ENCODE measurements around the gene CRACR2B. TPM values are rescaled to one million over a fixed set of nuclear protein-coding genes. Genes with fewer than 3 reads are reported as not detected.
A peak's percentile ranks its signal among the peaks of the same experiment; 100 is the strongest.

CRACR2B gene
- total and polyA plus RNA-seq, 10 of the 15 experiments (the other 5 are each of a cell fraction or from before 2014, with no cell fraction given) = 0.10 to 33.7 (median 12.7) TPM

DNA sequence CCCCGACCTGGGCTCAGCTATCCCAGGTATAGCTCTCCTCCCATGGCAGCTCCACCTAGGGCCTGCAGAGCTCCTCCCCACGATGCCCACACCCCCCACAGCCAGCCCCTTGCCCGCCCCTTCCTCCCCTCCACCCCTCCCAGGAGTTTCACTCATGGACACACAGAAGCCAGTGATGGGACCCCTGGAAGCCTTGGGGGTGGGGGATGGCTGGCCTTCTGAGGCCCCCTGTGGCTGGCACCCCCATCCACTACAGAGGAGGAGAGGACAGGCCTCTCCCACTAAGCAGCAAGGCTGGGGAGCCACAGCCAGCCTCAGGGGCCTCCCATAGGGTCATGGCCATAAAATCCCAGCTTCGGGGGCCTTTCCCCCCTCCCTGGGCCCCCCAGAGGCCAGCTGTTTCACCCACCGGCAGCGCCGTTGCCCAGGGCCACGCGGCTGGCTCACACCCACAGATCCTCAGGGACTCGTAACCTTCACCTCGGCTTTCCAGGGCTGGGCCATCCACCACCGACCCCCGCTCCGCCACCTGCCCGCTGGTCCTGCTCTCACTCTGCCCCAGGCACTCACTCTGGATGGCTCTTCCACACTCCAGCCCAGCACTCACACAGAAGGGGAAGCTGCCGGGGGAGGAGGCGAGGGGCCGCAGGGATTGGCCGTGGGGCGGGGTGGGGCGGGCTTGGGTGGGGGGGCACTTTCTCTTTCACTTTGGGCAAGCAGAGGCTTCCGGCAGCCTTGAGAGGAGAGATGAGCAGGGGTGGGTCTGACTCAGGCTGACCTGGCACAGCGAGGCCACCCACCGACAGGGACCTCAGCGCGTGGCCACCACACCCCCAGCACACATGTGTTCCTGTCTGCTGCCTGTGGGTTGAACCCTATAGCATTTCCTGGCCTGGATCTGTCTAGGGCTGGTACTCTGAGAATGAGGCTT, 31.8 kb upstream of the CRACR2B start (continued):
- TF ChIP-seq HDGF (IDR thresholded peaks at IDR 0.05) = no peak
- TF ChIP-seq IKZF1 (conservative IDR thresholded peaks at IDR 0.05) = peak; percentile 52
- peak; percentile 77 for TF ChIP-seq POLR2A (IDR thresholded peaks at IDR 0.05; ENCODE audit: low read depth, low read length)
- TF ChIP-seq ZNF274 (IDR thresholded peaks at IDR 0.05; ENCODE audit: insufficient read depth, insufficient read length) = no peak
- TF ChIP-seq, protein P1, sequence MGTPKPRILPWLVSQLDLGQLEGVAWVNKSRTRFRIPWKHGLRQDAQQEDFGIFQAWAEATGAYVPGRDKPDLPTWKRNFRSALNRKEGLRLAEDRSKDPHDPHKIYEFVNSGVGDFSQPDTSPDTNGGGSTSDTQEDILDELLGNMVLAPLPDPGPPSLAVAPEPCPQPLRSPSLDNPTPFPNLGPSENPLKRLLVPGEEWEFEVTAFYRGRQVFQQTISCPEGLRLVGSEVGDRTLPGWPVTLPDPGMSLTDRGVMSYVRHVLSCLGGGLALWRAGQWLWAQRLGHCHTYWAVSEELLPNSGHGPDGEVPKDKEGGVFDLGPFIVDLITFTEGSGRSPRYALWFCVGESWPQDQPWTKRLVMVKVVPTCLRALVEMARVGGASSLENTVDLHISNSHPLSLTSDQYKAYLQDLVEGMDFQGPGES (IDR thresholded peaks at IDR 0.05) = no peak
- TF ChIP-seq, protein P2, sequence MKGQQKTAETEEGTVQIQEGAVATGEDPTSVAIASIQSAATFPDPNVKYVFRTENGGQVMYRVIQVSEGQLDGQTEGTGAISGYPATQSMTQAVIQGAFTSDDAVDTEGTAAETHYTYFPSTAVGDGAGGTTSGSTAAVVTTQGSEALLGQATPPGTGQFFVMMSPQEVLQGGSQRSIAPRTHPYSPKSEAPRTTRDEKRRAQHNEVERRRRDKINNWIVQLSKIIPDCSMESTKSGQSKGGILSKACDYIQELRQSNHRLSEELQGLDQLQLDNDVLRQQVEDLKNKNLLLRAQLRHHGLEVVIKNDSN (IDR thresholded peaks at IDR 0.05; ENCODE audit: borderline replicate concordance, extremely low read length, insufficient read depth, low read depth, low read length) = no peak

DNA sequence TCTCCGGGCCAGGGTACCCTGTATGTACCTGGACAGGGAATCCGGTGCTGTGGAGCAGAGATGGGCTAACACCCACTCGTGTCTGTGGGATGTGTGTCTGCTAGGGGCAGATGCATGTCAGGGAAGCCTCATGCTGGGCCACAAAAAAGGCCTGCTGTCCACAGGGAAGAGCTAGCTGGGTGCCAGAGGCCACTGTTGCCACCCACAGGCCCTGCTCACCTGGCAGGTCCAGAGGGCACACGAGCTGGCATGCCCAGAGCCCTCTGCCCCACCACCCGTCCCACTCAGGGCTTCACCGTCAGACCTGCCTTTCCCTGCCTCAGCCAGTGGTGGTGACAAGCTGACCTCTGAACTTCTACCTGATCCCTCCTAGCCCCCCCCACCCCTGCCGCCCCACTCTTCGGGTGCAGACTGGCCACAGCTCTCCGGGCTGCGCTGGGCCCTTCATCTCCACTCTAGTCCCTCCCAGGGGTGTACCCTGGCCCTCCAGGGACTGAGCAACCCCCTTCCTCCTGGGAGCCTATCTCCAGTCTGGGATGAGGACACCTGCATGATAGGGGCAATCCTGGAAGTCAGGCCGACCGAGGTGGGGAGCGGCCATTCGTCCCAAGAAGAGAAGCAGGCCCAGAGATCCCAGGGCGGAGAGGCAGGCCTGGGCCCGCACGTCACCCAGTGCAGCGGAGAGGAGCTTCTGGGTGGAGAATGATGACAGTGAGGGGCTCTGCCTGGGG, 31.0 kb upstream of the CRACR2B start:
- ATAC-seq (no peak), DNase-seq (ENCODE audit: low read depth, low spot score) (no peak), FAIRE-seq (peak; percentile 52)
- Histone ChIP-seq H2AFZ (ENCODE audit: control insufficient read depth, low read depth, low read length) (peak overlapping the region; percentile 92; the same call in 1 of the 2 replicates), H3K9me3 (replicated peaks; ENCODE audit: control insufficient read depth, insufficient read depth, low read length) (no peaks in the 10 kb centered on the region), H3K27ac (ENCODE audit: control insufficient read depth, insufficient read depth) (peak overlapping the region; percentile 67), H3K4me3 (peak overlapping the region; percentile 97), H3K79me2 (ENCODE audit: control insufficient read depth, insufficient read depth, low read length) (peaks cover 30% of the 10 kb centered on the region), H3K9ac (ENCODE audit: control insufficient read depth, insufficient read depth, low read length) (peak overlapping the region; percentile 79), H3K27me3 (replicated peaks in 1 of 2; ENCODE audit: control insufficient read depth in 2 of 2, insufficient read depth in 2 of 2, low read length in 1 of 2) (no peaks in the 10 kb centered on the region), H3K36me3 (ENCODE audit: control insufficient read depth in 2 of 2, insufficient read depth in 2 of 2, low read length in 1 of 2) (peaks cover 0 to 12% of the 10 kb centered on the region in 2 experiments; a peak in 2 of 4 replicates), H4K20me1 (ENCODE audit: control insufficient read depth, insufficient read depth) (no peaks in the 10 kb centered on the region), H3K4me1 (ENCODE audit: control insufficient read depth, insufficient read depth, low read length) (peaks cover 15% of the 10 kb centered on the region), H3K4me2 (ENCODE audit: control insufficient read depth, insufficient read depth) (peak overlapping the region; percentile 100)
- BruUV-seq (replicated peaks) = TSS peak; percentile 29
- ChIA-PET RAD21 (ENCODE audit: unreplicated experiment) (interaction anchor here (0.8 to 2.8 kb wide), 6 partner anchors 23 to 261 kb away, joined by 3 to 14 read pairs (median 4); partner anchors contain the start of genes HRAS and TMEM80), POLR2A (interaction anchor here (0.5 to 1.7 kb wide), 11 partner anchors 9 to 228 kb away, joined by 3 to 10 read pairs (median 4); partner anchors contain the start of genes PNPLA2 and RPLP2), CTCF (interaction anchor here (0.6 to 1.5 kb wide), 7 partner anchors 9 to 242 kb away, joined by 3 to 5 read pairs (median 3); no protein-coding TSS in a partner anchor), SMC1A (ENCODE audit: uncharacterized antibody, unreplicated experiment) (interaction anchor here (1.2 kb wide), 1 partner anchor 10 kb away, joined by 3 read pairs; no protein-coding TSS in a partner anchor)
- in situ Hi-C loops (cut with MboI) (no loop called here), intact Hi-C loops (cut with micrococcal nuclease; ENCODE audit: unreplicated experiment) (loop anchor here (1.0 to 5.0 kb wide), 2 partner anchors 13 to 49 kb away; partner anchors contain the start of genes RPLP2 and TALDO1)
- WGBS (ENCODE audit: insufficient coverage, insufficient replicate concordance, low lambda C conversion rate, missing lambda C conversion rate) = under 1% methylated on average over 18 of the region's 18 CpGs
- TF ChIP-seq IKZF1 (conservative IDR thresholded peaks at IDR 0.05) (no peak), ZNF217 (IDR thresholded peaks at IDR 0.05) (no peak)
- TF ChIP-seq, protein P1 (IDR thresholded peaks at IDR 0.05) = no peak
- TF ChIP-seq, protein P2 (IDR thresholded peaks at IDR 0.05; ENCODE audit: borderline replicate concordance, extremely low read length, insufficient read depth, low read depth, low read length) = no peak
- TF ChIP-seq, protein P3, sequence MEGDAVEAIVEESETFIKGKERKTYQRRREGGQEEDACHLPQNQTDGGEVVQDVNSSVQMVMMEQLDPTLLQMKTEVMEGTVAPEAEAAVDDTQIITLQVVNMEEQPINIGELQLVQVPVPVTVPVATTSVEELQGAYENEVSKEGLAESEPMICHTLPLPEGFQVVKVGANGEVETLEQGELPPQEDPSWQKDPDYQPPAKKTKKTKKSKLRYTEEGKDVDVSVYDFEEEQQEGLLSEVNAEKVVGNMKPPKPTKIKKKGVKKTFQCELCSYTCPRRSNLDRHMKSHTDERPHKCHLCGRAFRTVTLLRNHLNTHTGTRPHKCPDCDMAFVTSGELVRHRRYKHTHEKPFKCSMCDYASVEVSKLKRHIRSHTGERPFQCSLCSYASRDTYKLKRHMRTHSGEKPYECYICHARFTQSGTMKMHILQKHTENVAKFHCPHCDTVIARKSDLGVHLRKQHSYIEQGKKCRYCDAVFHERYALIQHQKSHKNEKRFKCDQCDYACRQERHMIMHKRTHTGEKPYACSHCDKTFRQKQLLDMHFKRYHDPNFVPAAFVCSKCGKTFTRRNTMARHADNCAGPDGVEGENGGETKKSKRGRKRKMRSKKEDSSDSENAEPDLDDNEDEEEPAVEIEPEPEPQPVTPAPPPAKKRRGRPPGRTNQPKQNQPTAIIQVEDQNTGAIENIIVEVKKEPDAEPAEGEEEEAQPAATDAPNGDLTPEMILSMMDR (IDR thresholded peaks at IDR 0.05 in 2 of 3, conservative IDR thresholded peaks at IDR 0.05 in 1 of 3; ENCODE audit: control insufficient read depth in 2 of 3, extremely low read depth in 1 of 3, insufficient read depth in 1 of 3, low read depth in 3 of 3, low read length in 3 of 3) = no peak
